Fibroblast of skin of back (primary cell): ENCODE data around the gene DUSP5.

ENCODE experiments used
- DNase-seq: peaks from one replicate; pipeline ENCODE4 v3.0.0-alpha.2; 2013

DUSP5 gene

GRCh38 chr10:110501142-110501937, 3.6 kb downstream of the DUSP5 start:
- DNase-seq, result peak; percentile 95

- DNase-seq, result no peak
These were observed 4.6 kb downstream of the DUSP5 start for GRCh38 chr10:110502072-110502845.

- DNase-seq, result peak; percentile 65
These were observed 5.2 kb downstream of the DUSP5 start for GRCh38 chr10:110502851-110503301.

GRCh38 chr10:110503528-110504110, 5.9 kb downstream of the DUSP5 start:
- no peak for DNase-seq

GRCh38 chr10:110504111-110504735, 6.5 kb downstream of the DUSP5 start:
- no peak for DNase-seq

GRCh38 chr10:110505130-110505770, 7.5 kb downstream of the DUSP5 start:
- DNase-seq, result no peak

- DNase-seq, result no peak
These were observed 8.7 kb downstream of the DUSP5 start for GRCh38 chr10:110506448-110506847.

- DNase-seq, result no peak
These were observed 9.6 kb downstream of the DUSP5 start for GRCh38 chr10:110507346-110507745.

- DNase-seq, result no peak
These were observed 10.6 kb downstream of the DUSP5 start for GRCh38 chr10:110508159-110508788.

- DNase-seq, result no peak
These were observed 11.3 kb downstream of the DUSP5 start for GRCh38 chr10:110508806-110509544.

- DNase-seq, result no peak
These were observed 11.9 kb downstream of the DUSP5 start for GRCh38 chr10:110509560-110509959.

GRCh38 chr10:110510086-110510485, 12.4 kb downstream of the DUSP5 start:
- no peak for DNase-seq

GRCh38 chr10:110510730-110511129, 13.0 kb downstream of the DUSP5 start:
- DNase-seq, result no peak

GRCh38 chr10:110511734-110512449, 14.2 kb downstream of the DUSP5 start:
- no peak for DNase-seq

GRCh38 chr10:110512461-110513187, 14.9 kb downstream of the DUSP5 start:
- DNase-seq, result peak; percentile 91

- no peak for DNase-seq
These were observed 16.2 kb downstream of the DUSP5 start for GRCh38 chr10:110513949-110514348.

GRCh38 chr10:110514848-110515247, 17.1 kb downstream of the DUSP5 start:
- no peak for DNase-seq

- no peak for DNase-seq
These were observed 19.2 kb downstream of the DUSP5 start for GRCh38 chr10:110516815-110517492.

- DNase-seq, result no peak
These were observed 24.8 kb downstream of the DUSP5 start for GRCh38 chr10:110522365-110522988.
